H1 (cell line): ENCODE results near the gene ZNF672. TPM values are rescaled to one million over a fixed set of nuclear protein-coding genes. Genes with fewer than 3 reads are reported as not detected.

ENCODE experiments used
- CTCF ChIA-PET: fragments of 300-600 bp; sonication (Branson Sonifier 250); formaldehyde crosslinking; loops from one replicate; lab custom pipeline; 2021; ENCODE audit not compliant: partially characterized antibody; lab: Charles Lee
- POLR2A ChIA-PET: fragments of 300-600 bp; sonication (Branson Sonifier 250); formaldehyde crosslinking; loops from one replicate; lab custom pipeline; 2021; ENCODE audit warnings: inconsistent platforms; ENCODE audit not compliant: partially characterized antibody; lab: Charles Lee
- DNase-seq, 2 experiments: peaks; one replicate each; pipeline versions ENCODE4 v3.0.0 to v3.0.0-alpha.2; 2010 to 2022; ENCODE audit warnings: low spot score in 2 of 2, low read depth in 1 of 2, mixed read lengths in 1 of 2
- FAIRE-seq: peaks from 2 replicates; lab custom pipeline; 2011; peaks lifted over from hg19 to GRCh38; lab: Jason Lieb, UNC
- H2AFZ ChIP-seq: 2 replicates; pipeline ENCODE4 v1.8.1; 2012; ENCODE audit warnings: low read length, inconsistent platforms
- H2AK5ac ChIP-seq: 2 replicates; pipeline ENCODE4 v1.6.1; 2013; ENCODE audit warnings: low read depth, low read length
- H2BK120ac ChIP-seq: replicated peaks from 2 replicates; pipeline ENCODE3; 2013; ENCODE audit warnings: low read depth, low read length, inconsistent platforms
- H2BK12ac ChIP-seq: 2 replicates; pipeline ENCODE4 v1.6.1; 2013; ENCODE audit warnings: low read depth, low read length
- H2BK15ac ChIP-seq: 2 replicates; pipeline ENCODE4 v1.6.1; 2013; ENCODE audit warnings: low read length
- H2BK20ac ChIP-seq: 2 replicates; pipeline ENCODE4 v1.6.1; 2013; ENCODE audit warnings: low read length
- H2BK5ac ChIP-seq: 2 replicates; pipeline ENCODE4 v1.6.1; 2013; ENCODE audit warnings: low read depth, low read length
- H3K14ac ChIP-seq: 2 replicates; pipeline ENCODE4 v1.6.1; 2013; ENCODE audit warnings: inconsistent platforms; ENCODE audit not compliant: insufficient read length
- H3K18ac ChIP-seq: 2 replicates; pipeline ENCODE4 v1.6.1; 2013; ENCODE audit warnings: low read length; ENCODE audit errors: extremely low read depth
- H3K23ac ChIP-seq: 2 replicates; pipeline ENCODE4 v1.6.1; 2013; ENCODE audit warnings: inconsistent platforms; ENCODE audit not compliant: insufficient read length
- H3K23me2 ChIP-seq: 2 replicates; pipeline ENCODE4 v1.6.1; 2013; ENCODE audit warnings: low read depth, low read length
- H3K27ac ChIP-seq: 2 replicates; pipeline ENCODE4 v1.6.1; 2011; ENCODE audit warnings: low read depth, low read length, inconsistent platforms
- H3K27me3 ChIP-seq, 4 experiments: replicated peaks in 1 of 4; 1 replicate in 1 of 4; 2 replicates in 3 of 4; pipeline versions ENCODE4 v1.6.1 to v1.8.1; 2011 to 2013; ENCODE audit warnings: low read length in 3 of 4, mild to moderate bottlenecking in 3 of 4, inconsistent platforms in 2 of 4, mixed read lengths in 2 of 4, moderate library complexity in 1 of 4; ENCODE audit not compliant: control insufficient read depth in 3 of 4, insufficient read depth in 3 of 4; ENCODE audit errors: extremely low read depth in 1 of 4
- H3K36me3 ChIP-seq, 4 experiments: 2 replicates each; pipeline versions ENCODE4 v1.6.1 to v1.8.1; 2011 to 2013; ENCODE audit warnings: mild to moderate bottlenecking in 4 of 4, low read length in 3 of 4, moderate library complexity in 2 of 4, control low read depth in 1 of 4, inconsistent platforms in 1 of 4; ENCODE audit not compliant: insufficient read depth in 4 of 4, control insufficient read depth in 2 of 4
- H3K4ac ChIP-seq: replicated peaks from 2 replicates; pipeline ENCODE3; 2013; ENCODE audit warnings: low read length, low read depth, mixed read lengths, inconsistent platforms; ENCODE audit not compliant: insufficient read length
- H3K4me1 ChIP-seq, 4 experiments: replicated peaks in 1 of 4; 1 replicate in 1 of 4; 2 replicates in 3 of 4; pipeline versions ENCODE4 v1.6.1 to v1.8.1; 2011 to 2013; ENCODE audit warnings: low read length in 3 of 4, inconsistent platforms in 2 of 4, mixed read lengths in 1 of 4; ENCODE audit not compliant: insufficient read depth in 4 of 4, control insufficient read depth in 3 of 4
- H3K4me2 ChIP-seq, 2 experiments: 2 replicates each; pipeline versions ENCODE4 v1.6.1 to v1.8.1; 2011 to 2013; ENCODE audit warnings: low read depth in 2 of 2, low read length in 2 of 2, control low read depth in 1 of 2, inconsistent platforms in 1 of 2, mild to moderate bottlenecking in 1 of 2; ENCODE audit not compliant: insufficient read depth in 1 of 2
- H3K4me3 ChIP-seq, 4 experiments: fragments of 200-600, 300-600 bp in 1 of 4; sonication (generic), shearing (Covaris generic), sonication (Bioruptor Twin) in 1 of 4; 2 replicates each; pipeline versions ENCODE4 v1.5.1 to v1.8.1; 2011 to 2016; ENCODE audit warnings: low read length in 4 of 4, low read depth in 3 of 4, control low read depth in 2 of 4, inconsistent platforms in 2 of 4, mild to moderate bottlenecking in 2 of 4, mixed read lengths in 1 of 4, moderate library complexity in 1 of 4; ENCODE audit not compliant: insufficient read depth in 2 of 4; ENCODE audit errors: extremely low read depth in 1 of 4
- H3K56ac ChIP-seq: replicated peaks from 2 replicates; pipeline ENCODE3; 2013; ENCODE audit warnings: low read depth, mild to moderate bottlenecking, mixed read lengths, low read length, inconsistent platforms; ENCODE audit not compliant: insufficient read length
- H3K79me1 ChIP-seq: 2 replicates; pipeline ENCODE4 v1.6.1; 2013; ENCODE audit warnings: low read depth, low read length, control low read depth
- H3K79me2 ChIP-seq, 2 experiments: 2 replicates each; pipeline versions ENCODE4 v1.6.1 to v1.8.1; 2012 to 2013; ENCODE audit warnings: low read length in 2 of 2, mild to moderate bottlenecking in 2 of 2, inconsistent platforms in 1 of 2; ENCODE audit not compliant: insufficient read depth in 2 of 2, control insufficient read depth in 1 of 2
- H3K9ac ChIP-seq, 4 experiments: replicated peaks in 1 of 4; 1 replicate in 1 of 4; 2 replicates in 3 of 4; pipeline versions ENCODE4 v1.6.1 to v1.8.1; 2011 to 2013; ENCODE audit warnings: low read depth in 3 of 4, low read length in 3 of 4, control low read depth in 2 of 4, mild to moderate bottlenecking in 2 of 4, moderate library complexity in 2 of 4, inconsistent platforms in 1 of 4; ENCODE audit errors: extremely low read depth in 1 of 4
- H3K9me3 ChIP-seq, 2 experiments: 2 replicates each; pipeline versions ENCODE4 v1.6.1 to v1.8.1; 2012 to 2013; ENCODE audit warnings: mild to moderate bottlenecking in 2 of 2, moderate library complexity in 2 of 2, control low read depth in 1 of 2, inconsistent platforms in 1 of 2, low read depth in 1 of 2, low read length in 1 of 2, mixed read lengths in 1 of 2; ENCODE audit not compliant: insufficient read depth in 2 of 2
- H4K20me1 ChIP-seq, 2 experiments: replicated peaks in 1 of 2; 2 replicates each; pipeline versions ENCODE3 to v1.8.1; 2011 to 2013; ENCODE audit warnings: inconsistent platforms in 2 of 2, low read length in 2 of 2, mild to moderate bottlenecking in 1 of 2; ENCODE audit not compliant: insufficient read depth in 2 of 2, control insufficient read depth in 1 of 2
- H4K5ac ChIP-seq: 2 replicates; pipeline ENCODE4 v1.6.1; 2013; ENCODE audit warnings: low read length, low read depth, mixed read lengths, inconsistent platforms; ENCODE audit not compliant: insufficient read length
- H4K8ac ChIP-seq: 2 replicates; pipeline ENCODE4 v1.8.0; 2013; ENCODE audit warnings: mild to moderate bottlenecking, moderate library complexity, low read length, inconsistent platforms; ENCODE audit not compliant: insufficient read depth; ENCODE audit errors: extremely low read depth
- H4K91ac ChIP-seq: replicated peaks from 2 replicates; pipeline ENCODE3; 2013; ENCODE audit warnings: low read length, mixed read lengths, inconsistent platforms; ENCODE audit not compliant: insufficient read length
- CREB1 ChIP-seq: IDR thresholded peaks from 2 replicates; pipeline ENCODE4 v1.6.1; 2012; ENCODE audit warnings: inconsistent platforms
- MAFK ChIP-seq: IDR thresholded peaks from 2 replicates; pipeline ENCODE4 v1.6.1; 2012; ENCODE audit warnings: low read depth, mild to moderate bottlenecking, improper control_type of control experiment, low read length
- WGBS, 2 experiments: shearing (Covaris generic) in 1 of 2; methylation state at CpG; one replicate each; pipeline versions ENCODE4 v1.1.6 to v1.1.7; 2013 to 2015; ENCODE audit warnings: low lambda C conversion rate in 2 of 2, mixed read lengths in 2 of 2, inconsistent platforms in 1 of 2, low coverage in 1 of 2, missing lambda C conversion rate in 1 of 2; ENCODE audit not compliant: insufficient replicate concordance in 2 of 2, insufficient coverage in 1 of 2, insufficient read length in 1 of 2; ENCODE audit errors: extremely low coverage in 1 of 2, missing lambda C conversion rate in 1 of 2; 5-methylcytosine and 5-hydroxymethylcytosine counted together
- polyA plus RNA-seq, 7 experiments: library from polyadenylated mRNA; depleted of rRNA in 3 of 7; stranded (reverse) in 5 of 7; unstranded in 2 of 7; fragments of >200 nt in 5 of 7; fragments of 200-250 nt in 2 of 7; gene quantifications; 1 replicate in 5 of 7; 2 replicates in 1 of 7; 4 replicates in 1 of 7; pipeline versions ENCODE4 v1.2.1 to v1.2.3, GENCODE V29; 2011 to 2013; ENCODE audit warnings: missing spikeins in 2 of 7, mixed read lengths in 2 of 7
- total RNA-seq: library from RNA; stranded (reverse); fragmentation: NEBNext Ultra II Directional; extraction: Animal tissue kit (Norgen Biotek cat#: 25700); gene quantifications from 2 replicates; pipeline ENCODE4 v1.2.1, GENCODE V29; 2021

The ZNF672 gene
- total and polyA plus RNA-seq, 2 of the 8 experiments (the other 6 are each of a cell fraction or from before 2014, with no cell fraction given): 30.7 to 40.4 TPM

GRCh38 chr1:248810000-248810726 lies 27.9 kb upstream of the ZNF672 start:
- no peak overlapping the region for H2AFZ ChIP-seq
- H2BK5ac ChIP-seq: no peak overlapping the region
- ChIA-PET CTCF (interaction anchor here (0.6 to 1.1 kb wide), 4 partner anchors 10 to 41 kb away, joined by 3 read pairs; no protein-coding TSS in a partner anchor), POLR2A (interaction anchor here (1.3 kb wide), 1 partner anchor 16 kb away, joined by 5 read pairs; the partner anchor contains the start of gene SH3BP5L)
- no peak overlapping the region for H3K14ac ChIP-seq
- no peak overlapping the region for H3K4ac ChIP-seq
- H2BK12ac ChIP-seq: no peak overlapping the region
- H3K79me2 ChIP-seq: no peaks in the 10 kb centered on the region
- H3K4me1 ChIP-seq: no peaks in the 10 kb centered on the region
- no peaks in the 10 kb centered on the region for H3K79me1 ChIP-seq
- H3K27ac ChIP-seq: no peak overlapping the region
- H4K5ac ChIP-seq: no peak overlapping the region
- H2BK15ac ChIP-seq: no peak overlapping the region
- H3K23me2 ChIP-seq: no peaks in the 10 kb centered on the region
- H3K4me3 ChIP-seq: no peak overlapping the region
- H4K91ac ChIP-seq: no peak overlapping the region
- no peak overlapping the region for H2AK5ac ChIP-seq
- TF ChIP-seq CREB1: no peak
- no peak for TF ChIP-seq MAFK
- TF ChIP-seq, all 59 proteins: peak for 0
- H3K27me3 ChIP-seq: no peaks in the 10 kb centered on the region
- H3K9ac ChIP-seq: no peak overlapping the region
- no peak overlapping the region for H2BK20ac ChIP-seq
- no peak overlapping the region for H3K56ac ChIP-seq
- no peak overlapping the region for H3K18ac ChIP-seq
- peaks cover 7 to 13% of the 10 kb centered on the region in 2 experiments; a peak in 3 of 4 replicates for H3K9me3 ChIP-seq
- H3K4me2 ChIP-seq: no peak overlapping the region
- no peaks in the 10 kb centered on the region for H4K20me1 ChIP-seq
- H4K8ac ChIP-seq: no peak overlapping the region
- WGBS, 2 experiments: 92% methylated on average over 10 of the region's 10 CpGs; no CpG with 5 or more reads in 1 of the 2 experiments
- no peak overlapping the region for H3K23ac ChIP-seq
- FAIRE-seq (no peak), DNase-seq (no peak)
- H2BK120ac ChIP-seq: no peak overlapping the region
- H3K36me3 ChIP-seq: peaks cover 10 to 24% (median 20%) of the 10 kb centered on the region in 4 experiments
